ENCODE results near the gene ZNF267. TPM values are rescaled to one million over a fixed set of nuclear protein-coding genes. Genes with fewer than 3 reads are reported as not detected.

Gene ZNF267
- total RNA-seq, 1 experiment from 2014 or later: 24.2 TPM

DNA sequence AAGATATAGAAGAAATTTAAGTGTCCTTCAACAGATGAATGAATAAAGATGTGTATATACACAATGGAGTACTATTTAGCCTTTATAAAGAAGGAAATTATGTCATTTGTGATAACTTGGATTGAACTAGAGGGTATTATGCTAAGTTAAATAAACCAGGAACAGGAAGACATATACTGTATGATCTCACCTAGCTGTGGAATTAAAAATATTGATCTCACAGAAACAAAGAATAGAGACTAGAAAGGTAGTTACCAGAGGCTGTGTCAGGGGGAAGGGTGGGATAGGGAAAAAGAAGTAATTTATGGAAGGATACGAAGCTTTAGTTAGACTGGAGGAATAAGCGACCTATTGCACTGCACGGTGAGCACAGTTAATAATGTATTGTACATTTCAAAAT lies 5.4 kb upstream of the ZNF267 start:
- Histone ChIP-seq H3K4me3 (ENCODE audit: low read depth in 2 of 2, low read length in 2 of 2) (no peak overlapping the region), H3K27ac (ENCODE audit: low read length) (no peak overlapping the region), H3K9me3 (ENCODE audit: control insufficient read depth, insufficient read depth, low read depth, low read length) (no peaks in the 10 kb centered on the region), H3K27me3 (ENCODE audit: control insufficient read depth, insufficient read depth, low read length) (no peaks in the 10 kb centered on the region), H3K4me1 (ENCODE audit: control insufficient read depth, insufficient read depth, low read length) (no peaks in the 10 kb centered on the region), H3K36me3 (ENCODE audit: control insufficient read depth, insufficient read depth, low read length) (no peaks in the 10 kb centered on the region)
- no peak for ATAC-seq
- ChIA-PET CTCF (interaction anchor here (2.6 kb wide), 1 partner anchor 9 kb away, joined by 8 read pairs; no protein-coding TSS in a partner anchor), POLR2A (interaction anchor here (0.6 to 1.1 kb wide), 2 partner anchors 155 to 423 kb away, joined by 3 to 6 read pairs; a partner anchor contains a TSS)
- no peak for TF ChIP-seq POLR2AphosphoS5 (IDR thresholded peaks at IDR 0.05; ENCODE audit: low read depth, low read length)
- TF ChIP-seq, protein P1, sequence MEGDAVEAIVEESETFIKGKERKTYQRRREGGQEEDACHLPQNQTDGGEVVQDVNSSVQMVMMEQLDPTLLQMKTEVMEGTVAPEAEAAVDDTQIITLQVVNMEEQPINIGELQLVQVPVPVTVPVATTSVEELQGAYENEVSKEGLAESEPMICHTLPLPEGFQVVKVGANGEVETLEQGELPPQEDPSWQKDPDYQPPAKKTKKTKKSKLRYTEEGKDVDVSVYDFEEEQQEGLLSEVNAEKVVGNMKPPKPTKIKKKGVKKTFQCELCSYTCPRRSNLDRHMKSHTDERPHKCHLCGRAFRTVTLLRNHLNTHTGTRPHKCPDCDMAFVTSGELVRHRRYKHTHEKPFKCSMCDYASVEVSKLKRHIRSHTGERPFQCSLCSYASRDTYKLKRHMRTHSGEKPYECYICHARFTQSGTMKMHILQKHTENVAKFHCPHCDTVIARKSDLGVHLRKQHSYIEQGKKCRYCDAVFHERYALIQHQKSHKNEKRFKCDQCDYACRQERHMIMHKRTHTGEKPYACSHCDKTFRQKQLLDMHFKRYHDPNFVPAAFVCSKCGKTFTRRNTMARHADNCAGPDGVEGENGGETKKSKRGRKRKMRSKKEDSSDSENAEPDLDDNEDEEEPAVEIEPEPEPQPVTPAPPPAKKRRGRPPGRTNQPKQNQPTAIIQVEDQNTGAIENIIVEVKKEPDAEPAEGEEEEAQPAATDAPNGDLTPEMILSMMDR (IDR thresholded peaks at IDR 0.05): no peak
- no peak for TF ChIP-seq TCF7L2 (IDR thresholded peaks at IDR 0.05; ENCODE audit: low read depth, low read length)
- no peak for DNase-seq (ENCODE audit: low read depth, low spot score)
- in situ Hi-C loops (cut with HindIII; ENCODE audit: low pct_unique_long_range_greater_than_20kb, low sequenced_read_pairs): no loop called here
- BruUV-seq (replicated peaks): no TSS peak
- intact Hi-C loops (cut with micrococcal nuclease; ENCODE audit: unreplicated experiment): loop anchor here (5.0 to 10.0 kb wide), 2 partner anchors 153 to 411 kb away; partner anchors contain the start of gene ARMC5

DNA sequence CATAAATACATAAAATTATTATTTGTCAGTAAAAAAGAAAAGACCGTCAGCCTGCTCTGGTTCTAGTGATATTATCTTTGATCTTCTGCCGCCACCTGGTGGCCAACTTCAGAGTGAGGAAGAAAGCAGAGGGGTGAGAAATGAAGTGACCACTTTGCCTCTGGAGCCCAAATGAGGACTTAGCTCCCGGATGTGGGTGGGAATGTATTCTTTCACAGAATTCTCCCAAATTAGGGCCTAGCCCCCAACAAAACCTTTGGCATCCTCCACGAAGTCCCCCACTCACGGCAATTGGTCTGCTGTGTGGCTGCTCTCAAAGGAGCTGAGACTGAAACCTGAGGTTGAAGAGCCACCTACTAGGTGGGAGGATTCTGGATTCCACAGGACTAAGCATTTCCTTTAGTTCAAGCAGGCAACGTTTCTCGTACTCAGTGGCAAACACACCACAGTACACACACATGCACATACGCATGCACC lies 4.9 kb upstream of the ZNF267 start:
- no peak overlapping the region for H3K4me3 ChIP-seq (ENCODE audit: low read depth in 2 of 2, low read length in 2 of 2)
- no peaks in the 10 kb centered on the region for H3K4me1 ChIP-seq (ENCODE audit: control insufficient read depth, insufficient read depth, low read length)
- ATAC-seq: peak; percentile 79
- no peaks in the 10 kb centered on the region for H3K9me3 ChIP-seq (ENCODE audit: control insufficient read depth, insufficient read depth, low read depth, low read length)
- no peaks in the 10 kb centered on the region for H3K27me3 ChIP-seq (ENCODE audit: control insufficient read depth, insufficient read depth, low read length)
- no TSS peak for BruUV-seq (replicated peaks)
- no peaks in the 10 kb centered on the region; the same call in 1 of the 2 replicates for H3K36me3 ChIP-seq (ENCODE audit: control insufficient read depth, insufficient read depth, low read length)
- POLR2A ChIA-PET: interaction anchor here (1.1 kb wide), 1 partner anchor 156 kb away, joined by 3 read pairs; a partner anchor contains a TSS
- H3K27ac ChIP-seq (ENCODE audit: low read length): no peak overlapping the region
- TF ChIP-seq SIN3A (IDR thresholded peaks at IDR 0.05; ENCODE audit: borderline replicate concordance, insufficient read depth, low read depth, low read length): no peak
- TF ChIP-seq, protein P1 (IDR thresholded peaks at IDR 0.05): peak; percentile 81
- intact Hi-C loops (cut with micrococcal nuclease; ENCODE audit: unreplicated experiment) (loop anchor here (5.0 to 10.0 kb wide), 2 partner anchors 154 to 411 kb away; partner anchors contain the start of gene ARMC5), in situ Hi-C loops (cut with HindIII; ENCODE audit: low pct_unique_long_range_greater_than_20kb, low sequenced_read_pairs) (no loop called here)
- CTCF ChIA-PET: interaction anchor here (0.6 to 2.6 kb wide), 2 partner anchors 9 to 152 kb away, joined by 8 to 13 read pairs; no protein-coding TSS in a partner anchor
- peak; percentile 48 for DNase-seq (ENCODE audit: low read depth, low spot score)

DNA sequence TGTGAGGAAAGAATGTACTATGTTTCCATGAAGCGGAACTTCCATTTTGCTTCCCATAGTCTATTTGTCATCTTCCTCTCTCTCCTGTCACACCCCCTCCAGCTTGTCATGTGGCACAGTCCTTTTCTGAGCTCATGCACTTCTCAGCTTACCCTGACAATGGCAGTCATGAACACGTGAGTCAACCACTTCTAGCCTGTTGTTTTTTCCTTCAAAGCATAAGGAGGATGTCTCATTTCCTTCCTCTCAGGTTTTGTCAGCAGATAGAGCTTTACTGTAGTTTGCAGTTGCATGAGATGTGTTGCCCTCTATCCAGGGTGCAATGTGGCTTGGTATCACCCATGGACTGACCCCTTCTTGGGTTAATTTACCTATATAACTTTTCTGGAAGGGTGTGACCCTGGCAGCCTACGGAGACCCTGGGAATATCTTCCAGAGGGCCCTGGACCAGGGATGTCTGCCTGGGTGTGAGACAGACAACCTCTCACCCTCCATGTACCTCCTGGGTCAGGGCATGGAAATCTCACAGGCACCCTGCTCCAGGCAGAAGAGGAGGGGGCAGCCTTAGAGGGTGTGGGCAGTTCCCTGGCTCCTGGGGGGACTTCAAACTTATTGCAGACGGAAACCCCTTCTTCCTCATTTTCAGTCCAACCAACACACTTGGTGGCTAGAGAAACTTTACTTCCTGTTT lies 4.0 kb upstream of the ZNF267 start:
- no peak overlapping the region for H3K4me3 ChIP-seq (ENCODE audit: low read depth in 2 of 2, low read length in 2 of 2)
- DNase-seq (ENCODE audit: low read depth, low spot score) (peak; percentile 62), ATAC-seq (no peak)
- no peaks in the 10 kb centered on the region; the same call in 1 of the 2 replicates for H3K4me1 ChIP-seq (ENCODE audit: control insufficient read depth, insufficient read depth, low read length)
- ChIA-PET CTCF (interaction anchor here (2.6 kb wide), 1 partner anchor 10 kb away, joined by 8 read pairs; no protein-coding TSS in a partner anchor), POLR2A (no interaction called here)
- H3K27ac ChIP-seq (ENCODE audit: low read length): no peak overlapping the region
- no peaks in the 10 kb centered on the region for H3K27me3 ChIP-seq (ENCODE audit: control insufficient read depth, insufficient read depth, low read length)
- intact Hi-C loops (cut with micrococcal nuclease; ENCODE audit: unreplicated experiment) (loop anchor here (5.0 to 10.0 kb wide), 2 partner anchors 155 to 412 kb away; partner anchors contain the start of gene ARMC5), in situ Hi-C loops (cut with HindIII; ENCODE audit: low pct_unique_long_range_greater_than_20kb, low sequenced_read_pairs) (no loop called here)
- no peak for TF ChIP-seq POLR2AphosphoS5 (IDR thresholded peaks at IDR 0.05; ENCODE audit: low read depth, low read length)
- TF ChIP-seq SIN3A (IDR thresholded peaks at IDR 0.05; ENCODE audit: borderline replicate concordance, insufficient read depth, low read depth, low read length): no peak
- TF ChIP-seq TCF7L2 (IDR thresholded peaks at IDR 0.05; ENCODE audit: low read depth, low read length): no peak
- TF ChIP-seq, protein P1 (IDR thresholded peaks at IDR 0.05): no peak
- TF ChIP-seq REST (IDR thresholded peaks at IDR 0.05; ENCODE audit: insufficient read depth in 1 of 2, low read depth in 2 of 2, low read length in 1 of 2): no peak
- peaks cover 3% of the 10 kb centered on the region; the same call in 1 of the 2 replicates for H3K36me3 ChIP-seq (ENCODE audit: control insufficient read depth, insufficient read depth, low read length)
- H3K9me3 ChIP-seq (ENCODE audit: control insufficient read depth, insufficient read depth, low read depth, low read length): no peaks in the 10 kb centered on the region
- no TSS peak for BruUV-seq (replicated peaks)
